ENCODE measurements around the gene SLF2. TPM values are rescaled to one million over a fixed set of nuclear protein-coding genes. Genes with fewer than 3 reads are reported as not detected.

SLF2 gene
- total RNA-seq, 2 experiments from 2014 or later: 52.1 to 58.2 TPM

GRCh38 chr10:100948916-100949315 lies 36.2 kb downstream of the SLF2 start:
- ChIA-PET CTCF (ENCODE audit: unreplicated experiment) (no interaction called here), POLR2A (interaction anchor here (1.1 kb wide), 1 partner anchor 34 kb away, joined by 4 read pairs; no protein-coding TSS in a partner anchor)
- BruUV-seq (replicated peaks): no TSS peak
- Histone ChIP-seq H3K4me3 (ENCODE audit: low read depth, low read length, poor library complexity, severe bottlenecking) (no peak overlapping the region), H3K79me2 (ENCODE audit: insufficient read depth, low read depth, low read length) (no peaks in the 10 kb centered on the region), H3K36me3 (ENCODE audit: insufficient read depth, low read length) (peaks cover 94% of the 10 kb centered on the region), H4K20me1 (ENCODE audit: insufficient read depth, low read length) (no peaks in the 10 kb centered on the region), H3K4me1 (ENCODE audit: insufficient read depth, low read length, poor library complexity, severe bottlenecking) (no peaks in the 10 kb centered on the region), H3K9me2 (ENCODE audit: insufficient read depth, low read length) (no peaks in the 10 kb centered on the region), H3K4me2 (ENCODE audit: low read length) (no peak overlapping the region), H2AFZ (ENCODE audit: low read length) (no peak overlapping the region), H3K27ac (ENCODE audit: low read depth, low read length, poor library complexity, severe bottlenecking) (no peak overlapping the region), H3K9me3 (ENCODE audit: low read length) (no peaks in the 10 kb centered on the region)
- DNase-seq (ENCODE audit: low spot score): no peak
- no peak for TF ChIP-seq EZH2phosphoT487 (IDR thresholded peaks at IDR 0.05; ENCODE audit: borderline replicate concordance, low read depth, low read length)
- TF ChIP-seq CTCF (conservative IDR thresholded peaks at IDR 0.05; ENCODE audit: low read length): no peak
- intact Hi-C loops (cut with micrococcal nuclease; ENCODE audit: unreplicated experiment): no loop called here

- Histone ChIP-seq H3K4me3 (ENCODE audit: low read depth, low read length, poor library complexity, severe bottlenecking) (no peak overlapping the region), H3K79me2 (ENCODE audit: insufficient read depth, low read depth, low read length) (no peaks in the 10 kb centered on the region), H3K9me2 (ENCODE audit: insufficient read depth, low read length) (no peaks in the 10 kb centered on the region), H3K4me1 (ENCODE audit: insufficient read depth, low read length, poor library complexity, severe bottlenecking) (peaks cover 11% of the 10 kb centered on the region), H3K36me3 (ENCODE audit: insufficient read depth, low read length) (peaks cover 78% of the 10 kb centered on the region), H2AFZ (ENCODE audit: low read length) (no peak overlapping the region), H3K27ac (ENCODE audit: low read depth, low read length, poor library complexity, severe bottlenecking) (no peak overlapping the region), H3K9me3 (ENCODE audit: low read length) (no peaks in the 10 kb centered on the region), H4K20me1 (ENCODE audit: insufficient read depth, low read length) (no peaks in the 10 kb centered on the region), H3K4me2 (ENCODE audit: low read length) (no peak overlapping the region)
- no TSS peak for BruUV-seq (replicated peaks)
- ChIA-PET POLR2A (no interaction called here), CTCF (ENCODE audit: unreplicated experiment) (no interaction called here)
- TF ChIP-seq EZH2phosphoT487 (IDR thresholded peaks at IDR 0.05; ENCODE audit: borderline replicate concordance, low read depth, low read length) (no peak), CTCF (conservative IDR thresholded peaks at IDR 0.05; ENCODE audit: low read length) (no peak)
- intact Hi-C loops (cut with micrococcal nuclease; ENCODE audit: unreplicated experiment): loop anchor here (5.0 kb wide), 1 partner anchor 33 kb away; no protein-coding TSS in a partner anchor
- no peak for DNase-seq (ENCODE audit: low spot score)
Observed at GRCh38 chr10:100960251-100960650, 47.5 kb downstream of the SLF2 start.

GRCh38 chr10:100962351-100963080 lies 49.8 kb downstream of the SLF2 start:
- ChIA-PET CTCF (ENCODE audit: unreplicated experiment) (no interaction called here), POLR2A (interaction anchor here (0.7 kb wide), 1 partner anchor 127 kb away, joined by 3 read pairs; no protein-coding TSS in a partner anchor)
- no peak for TF ChIP-seq CTCF (conservative IDR thresholded peaks at IDR 0.05; ENCODE audit: low read length)
- TF ChIP-seq EZH2phosphoT487 (IDR thresholded peaks at IDR 0.05; ENCODE audit: borderline replicate concordance, low read depth, low read length): no peak
- Histone ChIP-seq H3K4me3 (ENCODE audit: low read depth, low read length, poor library complexity, severe bottlenecking) (no peak overlapping the region), H3K9me3 (ENCODE audit: low read length) (no peaks in the 10 kb centered on the region), H3K9me2 (ENCODE audit: insufficient read depth, low read length) (no peaks in the 10 kb centered on the region), H3K27ac (ENCODE audit: low read depth, low read length, poor library complexity, severe bottlenecking) (no peak overlapping the region), H3K36me3 (ENCODE audit: insufficient read depth, low read length) (peaks cover 64% of the 10 kb centered on the region), H3K79me2 (ENCODE audit: insufficient read depth, low read depth, low read length) (no peaks in the 10 kb centered on the region), H4K20me1 (ENCODE audit: insufficient read depth, low read length) (no peaks in the 10 kb centered on the region), H3K4me2 (ENCODE audit: low read length) (no peak overlapping the region), H3K4me1 (ENCODE audit: insufficient read depth, low read length, poor library complexity, severe bottlenecking) (peaks cover 11% of the 10 kb centered on the region), H2AFZ (ENCODE audit: low read length) (no peak overlapping the region)
- BruUV-seq (replicated peaks): no TSS peak
- intact Hi-C loops (cut with micrococcal nuclease; ENCODE audit: unreplicated experiment): loop anchor here (5.0 kb wide), 1 partner anchor 35 kb away; no protein-coding TSS in a partner anchor
- DNase-seq (ENCODE audit: low spot score): no peak
